SH-SY5Y (cell line): ENCODE data around the gene GAPDH.

Source experiments
- GATA2 ChIP-seq: IDR thresholded peaks from 2 replicates; pipeline ENCODE4 v1.6.1; 2011; ENCODE audit warnings: mild to moderate bottlenecking, low read depth, low read length
- GATA3 ChIP-seq: IDR thresholded peaks from 2 replicates; pipeline ENCODE4 v1.6.1; 2011; ENCODE audit warnings: low read depth, mild to moderate bottlenecking, low read length, moderate library complexity

GAPDH gene

GRCh38 chr12:6549684-6550151 is 15.4 kb downstream of the GAPDH start:
- TF ChIP-seq GATA3 = no peak
- TF ChIP-seq GATA2 = no peak

GRCh38 chr12:6550294-6551062 is 16.2 kb downstream of the GAPDH start:
- TF ChIP-seq GATA3 (no peak), GATA2 (no peak)

- TF ChIP-seq GATA2 (no peak), GATA3 (no peak)
Measured at GRCh38 chr12:6551063-6551461, 16.7 kb downstream of the GAPDH start.

- TF ChIP-seq GATA2 = no peak
- no peak for TF ChIP-seq GATA3
Measured at GRCh38 chr12:6551496-6552139, 17.3 kb downstream of the GAPDH start.

GRCh38 chr12:6552140-6552551 is 17.8 kb downstream of the GAPDH start:
- no peak for TF ChIP-seq GATA2
- no peak for TF ChIP-seq GATA3

GRCh38 chr12:6553051-6553868 is 18.9 kb downstream of the GAPDH start:
- no peak for TF ChIP-seq GATA3
- TF ChIP-seq GATA2 = no peak

GRCh38 chr12:6554168-6555017 is 20.1 kb downstream of the GAPDH start:
- TF ChIP-seq GATA3 (no peak), GATA2 (no peak)

- TF ChIP-seq GATA2 (no peak), GATA3 (no peak)
Measured at GRCh38 chr12:6555018-6555691, 20.8 kb downstream of the GAPDH start.

GRCh38 chr12:6556857-6557256 is 22.5 kb downstream of the GAPDH start:
- TF ChIP-seq GATA3 (no peak), GATA2 (no peak)

GRCh38 chr12:6559500-6559899 is 25.2 kb downstream of the GAPDH start:
- TF ChIP-seq GATA2 (no peak), GATA3 (no peak)

GRCh38 chr12:6560501-6561205 is 26.3 kb downstream of the GAPDH start:
- TF ChIP-seq GATA2 = no peak
- TF ChIP-seq GATA3 = no peak

GRCh38 chr12:6562881-6563280 is 28.6 kb downstream of the GAPDH start:
- TF ChIP-seq GATA3 (no peak), GATA2 (no peak)
